Prostate gland (tissue), 2 donors: ENCODE data around the gene RALGDS. TPM values are rescaled to one million over a fixed set of nuclear protein-coding genes. Genes with fewer than 3 reads are reported as not detected.

Experiments
- DNase-seq: peaks from one replicate; pipeline ENCODE4 v3.0.0-alpha.2; 2019; ENCODE audit warnings: low spot score
- H3K27ac ChIP-seq, 2 donors: fragments of 200-600 bp; sonication (generic); 2 replicates each; pipeline ENCODE4 v1.5.1; 2017 to 2019
- H3K27me3 ChIP-seq: fragments of 200-600 bp; sonication (generic); replicated peaks from 2 replicates; pipeline ENCODE4 v1.5.1; 2019; ENCODE audit not compliant: insufficient read depth
- H3K36me3 ChIP-seq, 2 donors: fragments of 200-600 bp; sonication (generic); 1 replicate in 1 of 2; 2 replicates in 1 of 2; pipeline versions ENCODE4 v1.5.1 to v1.8.1; 2017 to 2019
- H3K4me1 ChIP-seq: fragments of 200-600 bp; sonication (generic); replicated peaks from 2 replicates; pipeline ENCODE4 v1.5.1; 2019
- H3K4me3 ChIP-seq, 2 donors: fragments of 200-600 bp; sonication (generic); 2 replicates each; pipeline ENCODE4 v1.5.1; 2017 to 2019
- H3K9me3 ChIP-seq: fragments of 200-600 bp; sonication (generic); 2 replicates; pipeline ENCODE4 v1.5.1; 2017
- POLR2A ChIP-seq: fragments of 450-650 bp; IDR thresholded peaks from one replicate; pipeline ENCODE4 v1.6.1; 2016; ENCODE audit warnings: antibody characterized with exemption, mild to moderate bottlenecking
- POLR2AphosphoS5 ChIP-seq: sonication (generic); formaldehyde crosslinking; IDR thresholded peaks from one replicate; pipeline ENCODE4 v1.6.1; 2017; ENCODE audit warnings: antibody characterized with exemption
- WGBS: methylation state at CpG from one replicate; pipeline ENCODE4 v1.1.5; 2018; 5-methylcytosine and 5-hydroxymethylcytosine counted together
- intact Hi-C: fragments of 100-400 bp; cut with DNase I; formaldehyde crosslinking; loops from one replicate; pipeline ENCODE4 v1.14.2; 2022
- total RNA-seq, 2 donors: library from RNA; depleted of rRNA; stranded (reverse); fragments of >200 nt; gene quantifications; one replicate each; pipeline ENCODE4 v1.1.0, GENCODE V29; 2016
- TF ChIP-seq, protein P1 (sequence below), 4 experiments: fragments of 200-600 bp in 2 of 4; fragments of 450-650 bp in 2 of 4; sonication (generic) in 2 of 4; IDR thresholded peaks; 1 replicate in 3 of 4; 2 replicates in 1 of 4; pipeline ENCODE4 v1.5.1; 2016 to 2019; ENCODE audit warnings: antibody characterized with exemption in 4 of 4, mild to moderate bottlenecking in 2 of 4, moderate library complexity in 2 of 4

Gene RALGDS
- total RNA-seq, 2 donors from 2014 or later = 49.6 to 77.4 TPM

DNA sequence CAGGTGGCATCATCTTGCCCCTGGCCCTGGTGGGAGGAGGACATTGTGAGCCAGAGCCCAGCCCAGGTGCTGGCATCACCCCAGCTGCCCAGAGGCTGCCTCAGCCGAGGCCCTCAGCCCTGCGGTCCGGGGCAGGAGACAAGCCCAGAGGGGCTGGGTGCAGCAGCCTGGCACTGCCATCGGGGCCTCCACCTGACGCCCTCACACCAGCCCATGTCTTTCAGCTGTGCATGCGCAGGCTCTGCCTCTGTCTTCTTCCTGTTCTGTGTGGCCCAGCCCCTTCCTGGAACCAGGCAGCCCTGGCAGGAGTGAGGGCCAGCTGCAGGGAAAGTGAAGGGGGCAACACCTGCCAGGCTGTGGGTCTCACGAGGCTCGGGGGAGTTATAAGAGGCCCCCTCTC, 64.0 kb downstream of the RALGDS start:
- Histone ChIP-seq H3K4me1 (no peaks in the 10 kb centered on the region), H3K27ac (no peak overlapping the region), H3K27me3 (no peaks in the 10 kb centered on the region), H3K36me3 (peaks cover 0 to 10% of the 10 kb centered on the region in 2 donors), H3K4me3 (no peak overlapping the region), H3K9me3 (no peaks in the 10 kb centered on the region)
- TF ChIP-seq POLR2A (no peak), POLR2AphosphoS5 (no peak)
- TF ChIP-seq, protein P1, sequence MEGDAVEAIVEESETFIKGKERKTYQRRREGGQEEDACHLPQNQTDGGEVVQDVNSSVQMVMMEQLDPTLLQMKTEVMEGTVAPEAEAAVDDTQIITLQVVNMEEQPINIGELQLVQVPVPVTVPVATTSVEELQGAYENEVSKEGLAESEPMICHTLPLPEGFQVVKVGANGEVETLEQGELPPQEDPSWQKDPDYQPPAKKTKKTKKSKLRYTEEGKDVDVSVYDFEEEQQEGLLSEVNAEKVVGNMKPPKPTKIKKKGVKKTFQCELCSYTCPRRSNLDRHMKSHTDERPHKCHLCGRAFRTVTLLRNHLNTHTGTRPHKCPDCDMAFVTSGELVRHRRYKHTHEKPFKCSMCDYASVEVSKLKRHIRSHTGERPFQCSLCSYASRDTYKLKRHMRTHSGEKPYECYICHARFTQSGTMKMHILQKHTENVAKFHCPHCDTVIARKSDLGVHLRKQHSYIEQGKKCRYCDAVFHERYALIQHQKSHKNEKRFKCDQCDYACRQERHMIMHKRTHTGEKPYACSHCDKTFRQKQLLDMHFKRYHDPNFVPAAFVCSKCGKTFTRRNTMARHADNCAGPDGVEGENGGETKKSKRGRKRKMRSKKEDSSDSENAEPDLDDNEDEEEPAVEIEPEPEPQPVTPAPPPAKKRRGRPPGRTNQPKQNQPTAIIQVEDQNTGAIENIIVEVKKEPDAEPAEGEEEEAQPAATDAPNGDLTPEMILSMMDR (IDR thresholded peaks at IDR 0.05) = no peak
- 69% methylated on average over 8 of the region's 8 CpGs for WGBS
- no peak for DNase-seq
- intact Hi-C loops = no loop called here

GRCh38 chr9:133056533-133056932, 64.5 kb downstream of the RALGDS start:
- intact Hi-C loops = no loop called here
- no peaks in the 10 kb centered on the region for H3K27me3 ChIP-seq
- DNase-seq = no peak
- H3K36me3 ChIP-seq = peaks cover 0 to 11% of the 10 kb centered on the region in 2 donors
- no peaks in the 10 kb centered on the region for H3K9me3 ChIP-seq
- H3K27ac ChIP-seq = no peak overlapping the region
- TF ChIP-seq, protein P1 (IDR thresholded peaks at IDR 0.05) = no peak
- TF ChIP-seq POLR2A (no peak), POLR2AphosphoS5 (no peak)
- H3K4me1 ChIP-seq = no peaks in the 10 kb centered on the region
- 71% methylated on average over 13 of the region's 13 CpGs for WGBS
- no peak overlapping the region for H3K4me3 ChIP-seq

- no peak overlapping the region for H3K27ac ChIP-seq
- peaks cover 0 to 17% of the 10 kb centered on the region in 2 donors for H3K36me3 ChIP-seq
- 89% methylated on average over 17 of the region's 17 CpGs for WGBS
- no peaks in the 10 kb centered on the region for H3K4me1 ChIP-seq
- TF ChIP-seq POLR2A (no peak), POLR2AphosphoS5 (no peak)
- TF ChIP-seq, protein P1 (IDR thresholded peaks at IDR 0.05) = no peak
- H3K27me3 ChIP-seq = no peaks in the 10 kb centered on the region
- no peak overlapping the region for H3K4me3 ChIP-seq
- no peak for DNase-seq
- intact Hi-C loops = no loop called here
- no peaks in the 10 kb centered on the region for H3K9me3 ChIP-seq
Observed at GRCh38 chr9:133055788-133056420, 65.1 kb downstream of the RALGDS start.

- Histone ChIP-seq H3K27me3 (no peaks in the 10 kb centered on the region), H3K36me3 (peaks cover 0 to 19% of the 10 kb centered on the region in 2 donors), H3K4me1 (no peaks in the 10 kb centered on the region), H3K9me3 (no peaks in the 10 kb centered on the region), H3K4me3 (no peak overlapping the region), H3K27ac (no peak overlapping the region)
- intact Hi-C loops = no loop called here
- TF ChIP-seq POLR2A (no peak), POLR2AphosphoS5 (no peak)
- TF ChIP-seq, protein P1 (IDR thresholded peaks at IDR 0.05) = no peak
- DNase-seq = no peak
- WGBS = 78% methylated on average over 16 of the region's 16 CpGs
Observed at GRCh38 chr9:133054966-133055365, 66.1 kb downstream of the RALGDS start.
